GM18909 (cell line): ENCODE measurements around the gene TP53BP2.

Source experiments
- ATAC-seq: cut with Tn5 transposase; IDR thresholded peaks from one replicate; pipeline ENCODE4 v1.9.1; 2021; ENCODE audit warnings: mild to moderate bottlenecking; ENCODE audit not compliant: unreplicated experiment, poor library complexity

Gene TP53BP2

GRCh38 chr1:223771469-223771813 is 74.3 kb downstream of the TP53BP2 start:
- ATAC-seq = no peak

DNA sequence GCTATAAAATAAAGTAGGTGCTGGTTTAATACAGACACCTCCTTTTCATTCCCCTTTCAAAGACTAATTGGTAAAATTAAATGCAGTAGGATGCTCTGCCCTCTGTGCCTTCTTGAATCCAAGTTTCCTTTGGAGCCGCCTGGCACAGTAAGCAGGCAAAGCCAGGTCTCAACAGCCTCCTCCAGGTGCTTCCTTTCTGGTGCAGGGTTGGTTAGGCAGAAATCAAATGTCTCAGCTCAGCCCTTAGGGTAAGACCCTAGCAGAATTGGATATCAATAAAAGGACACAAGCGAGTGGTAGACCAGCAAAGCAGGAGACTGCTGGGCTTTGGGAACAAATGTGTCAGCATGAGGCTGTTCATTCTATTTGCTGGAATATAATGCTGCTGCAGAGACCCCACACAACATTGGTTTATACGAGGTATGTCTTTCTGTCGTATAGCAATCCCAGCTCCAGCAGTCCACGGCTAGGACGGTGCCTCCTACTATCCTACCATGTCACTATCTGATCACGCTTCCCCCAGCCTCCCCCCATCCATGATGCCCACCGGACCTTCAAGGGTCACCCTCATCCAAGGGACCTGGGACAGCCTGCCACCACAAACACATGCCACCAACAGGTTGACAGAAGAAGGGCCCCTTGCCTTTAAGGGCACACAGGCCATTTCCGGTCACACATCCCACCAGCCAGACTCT is 75.0 kb downstream of the TP53BP2 start:
- no peak for ATAC-seq

- ATAC-seq = no peak
Observed at GRCh38 chr1:223765719-223766340, 79.9 kb downstream of the TP53BP2 start.

GRCh38 chr1:223765036-223765718 is 80.6 kb downstream of the TP53BP2 start:
- ATAC-seq = no peak

GRCh38 chr1:223763881-223764280 is 81.9 kb downstream of the TP53BP2 start:
- no peak for ATAC-seq

DNA sequence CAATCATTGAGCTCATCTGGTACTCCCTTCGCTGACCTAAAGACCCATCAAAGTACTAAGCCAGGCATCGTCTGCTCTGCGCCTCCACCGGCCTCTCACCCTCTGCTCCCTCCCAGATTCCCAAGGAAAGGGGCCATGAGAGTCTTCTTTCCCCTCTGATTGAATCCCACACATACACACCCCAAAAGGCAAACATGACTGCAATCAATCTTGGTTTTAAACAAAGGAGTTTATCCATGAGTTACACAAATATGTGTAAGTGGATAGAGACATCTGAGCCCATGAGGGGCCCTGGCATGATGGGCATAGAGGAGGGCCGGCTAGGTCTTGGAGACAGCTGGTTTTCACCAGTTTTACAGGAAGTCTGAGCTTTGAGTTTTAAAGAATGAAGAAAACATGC is 82.5 kb downstream of the TP53BP2 start:
- ATAC-seq = no peak

DNA sequence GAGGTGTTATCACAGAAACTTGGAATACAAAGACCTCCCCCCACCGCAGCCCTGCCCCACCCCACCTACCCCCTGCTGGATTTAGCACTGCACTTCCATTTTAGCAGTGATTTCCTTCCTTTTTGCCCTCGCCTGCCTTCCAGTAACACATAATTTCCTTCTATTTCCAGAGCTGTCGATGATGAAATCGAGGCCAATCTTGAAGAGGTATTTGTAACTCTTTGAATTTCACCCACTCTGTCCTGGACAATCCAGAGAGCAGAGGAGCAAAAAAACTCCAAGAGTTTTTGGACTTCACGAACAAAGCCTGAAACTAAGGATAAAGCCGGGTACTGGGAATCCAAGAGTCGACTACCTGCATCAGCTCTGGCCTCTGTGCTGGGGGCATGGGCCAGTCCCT is 84.3 kb downstream of the TP53BP2 start:
- ATAC-seq = no peak

GRCh38 chr1:223760833-223761232 is 84.9 kb downstream of the TP53BP2 start:
- ATAC-seq = no peak

DNA sequence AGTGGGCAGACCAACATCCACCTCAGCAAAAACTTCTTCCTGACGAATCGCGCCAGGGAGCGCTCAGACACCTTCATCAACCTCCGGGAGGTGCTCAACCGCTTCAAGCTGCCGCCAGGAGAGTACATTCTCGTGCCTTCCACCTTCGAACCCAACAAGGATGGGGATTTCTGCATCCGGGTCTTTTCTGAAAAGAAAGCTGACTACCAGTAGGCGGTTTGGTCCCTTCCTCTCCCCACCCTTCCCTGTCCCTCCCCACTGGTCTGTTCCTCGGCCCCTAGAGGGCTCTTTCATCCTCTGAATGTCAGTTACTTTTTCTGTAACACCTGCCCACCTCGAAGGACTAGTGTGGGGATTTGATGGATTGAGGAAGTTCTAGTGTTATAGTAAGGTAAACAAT is 86.5 kb downstream of the TP53BP2 start:
- no peak for ATAC-seq

DNA sequence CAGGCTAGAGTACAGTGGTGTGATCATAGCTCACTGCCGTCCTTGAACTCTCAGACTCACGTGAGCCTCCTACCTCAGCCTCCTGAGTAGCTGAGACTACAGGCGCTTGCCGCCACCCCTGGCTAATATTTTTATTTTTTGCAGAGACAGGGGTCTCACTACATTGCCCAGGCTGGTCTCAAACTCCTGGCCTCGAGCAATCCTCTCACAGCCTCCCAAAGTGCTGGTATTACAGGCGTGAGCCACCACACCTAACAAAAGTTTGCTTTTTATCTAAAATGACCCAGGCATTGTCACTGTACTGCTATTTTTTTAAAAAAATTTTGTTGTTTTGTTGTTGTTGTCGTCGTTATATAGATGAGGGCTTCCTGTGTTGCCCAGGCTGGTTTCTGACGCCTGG is 87.0 kb downstream of the TP53BP2 start:
- ATAC-seq = no peak

GRCh38 chr1:223756806-223757700 is 88.7 kb downstream of the TP53BP2 start:
- ATAC-seq = no peak

- no peak for ATAC-seq
Observed at GRCh38 chr1:223755992-223756775, 89.6 kb downstream of the TP53BP2 start.

DNA sequence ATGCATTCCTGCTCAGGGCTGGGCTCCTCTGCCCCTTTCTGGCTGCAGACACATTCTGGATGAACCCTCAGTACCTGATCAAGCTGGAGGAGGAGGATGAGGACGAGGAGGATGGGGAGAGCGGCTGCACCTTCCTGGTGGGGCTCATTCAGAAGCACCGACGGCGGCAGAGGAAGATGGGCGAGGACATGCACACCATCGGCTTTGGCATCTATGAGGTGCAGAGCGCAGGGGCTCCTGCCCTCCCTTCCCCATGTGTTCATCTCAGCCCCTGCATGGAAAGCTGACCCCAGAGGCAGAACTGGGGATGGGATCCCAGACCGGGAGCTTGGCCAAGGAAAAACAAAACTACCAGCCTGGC is 90.3 kb downstream of the TP53BP2 start:
- ATAC-seq = no peak

GRCh38 chr1:223754681-223755431 is 90.9 kb downstream of the TP53BP2 start:
- ATAC-seq = no peak

DNA sequence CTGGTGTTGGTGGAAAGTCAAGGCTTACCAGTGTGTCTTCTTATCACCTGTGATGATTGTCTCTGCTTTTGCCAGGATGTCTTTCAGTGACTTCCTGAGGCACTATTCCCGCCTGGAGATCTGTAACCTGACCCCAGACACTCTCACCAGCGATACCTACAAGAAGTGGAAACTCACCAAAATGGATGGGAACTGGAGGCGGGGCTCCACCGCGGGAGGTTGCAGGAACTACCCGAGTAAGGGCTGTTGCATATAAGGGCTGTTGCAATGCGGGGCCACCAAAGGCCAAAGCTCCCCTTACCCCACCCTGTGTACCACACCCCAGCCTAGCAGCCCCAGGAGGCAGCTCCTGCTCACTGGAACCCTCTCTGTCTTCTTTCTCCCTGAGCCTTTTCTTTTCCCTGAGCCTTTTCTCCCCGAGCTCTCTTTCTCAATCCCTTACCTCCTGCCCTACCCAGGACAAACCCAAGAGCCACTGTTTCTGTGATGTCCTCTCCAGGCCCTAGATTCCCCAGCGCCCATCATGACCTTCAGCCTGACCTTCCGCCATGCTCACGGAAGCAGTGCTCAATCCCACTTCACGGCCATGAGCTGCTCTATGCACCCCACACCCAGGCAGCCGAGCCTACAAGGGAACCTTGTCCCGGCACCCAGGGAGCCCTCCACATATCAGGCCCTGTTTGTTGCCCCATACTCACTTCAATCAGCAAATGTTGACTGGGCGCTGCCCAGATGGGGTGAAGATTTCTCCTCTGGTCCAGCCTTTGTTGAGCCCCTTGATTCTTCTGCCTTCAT is 92.8 kb downstream of the TP53BP2 start:
- no peak for ATAC-seq

GRCh38 chr1:223751696-223752095 is 94.1 kb downstream of the TP53BP2 start:
- ATAC-seq = no peak

- ATAC-seq = no peak
Observed at GRCh38 chr1:223750730-223751570, 94.8 kb downstream of the TP53BP2 start.
